A549 (cell line): ENCODE results near the gene RAMP1. TPM values are rescaled to one million over a fixed set of nuclear protein-coding genes. Genes with fewer than 3 reads are reported as not detected.
"Not testable (repeated sequence)": the region's sequence is repeated elsewhere in the genome, so short reads cannot be mapped to it uniquely, and the experiment has no call there.

Experiments
- ATAC-seq, 2 experiments: fragments of 200-7000 bp in 1 of 2; fragments of >200 bp in 1 of 2; cut with Nextera tagmentation in 1 of 2; cut with Tn5 transposase in 1 of 2; 3 replicates each; pipeline versions ENCODE4 v1.8.0 to v1.9.1; 2018 to 2020; ENCODE audit warnings: mild to moderate bottlenecking in 1 of 2, moderate library complexity in 1 of 2
- CTCF ChIA-PET: fragments of 300-600 bp; sonication (Branson Sonifier 250); formaldehyde crosslinking; extraction: SDS; loops from one replicate; lab custom pipeline; 2021; ENCODE audit warnings: antibody characterized with exemption, inconsistent platforms; lab: Yijun Ruan, JAX
- POLR2A ChIA-PET: fragments of 350-600 bp; formaldehyde crosslinking; extraction: SDS; loops from one replicate; lab custom pipeline; 2021; ENCODE audit warnings: antibody characterized with exemption, inconsistent platforms; lab: Yijun Ruan, JAX
- DNase-seq, 2 experiments: peaks; one replicate each; pipeline versions ENCODE4 v3.0.0 to v3.0.0-alpha.2; 2011 to 2016; ENCODE audit warnings: low read depth in 1 of 2, low spot score in 1 of 2
- FAIRE-seq: peaks from 2 replicates; lab custom pipeline; 2011; peaks lifted over from hg19 to GRCh38; lab: Jason Lieb, UNC
- H3K27ac ChIP-seq, 2 experiments: fragments of >200 bp; sonication (Bioruptor Twin); formaldehyde crosslinking; 3 replicates each; pipeline ENCODE4 v1.5.1; 2016 to 2017
- H3K4me1 ChIP-seq: fragments of >200 bp; sonication (Bioruptor Twin); formaldehyde crosslinking; 3 replicates; pipeline ENCODE4 v1.6.1; 2016
- H3K4me2 ChIP-seq: fragments of >200 bp; sonication (Bioruptor Twin); formaldehyde crosslinking; 3 replicates; pipeline ENCODE4 v1.6.1; 2016
- H3K4me3 ChIP-seq: fragments of >200 bp; sonication (Bioruptor Twin); formaldehyde crosslinking; 3 replicates; pipeline ENCODE4 v1.5.1; 2016
- H3K9me3 ChIP-seq: fragments of >200 bp; sonication (Bioruptor Twin); formaldehyde crosslinking; 3 replicates; pipeline ENCODE4 v1.6.1; 2016
- ATOH8 ChIP-seq: fragments of 250-450 bp; sonication (Bioruptor Pico); IDR thresholded peaks from 2 replicates; pipeline ENCODE4 v1.5.0; 2020; ENCODE audit warnings: low read depth, mild to moderate bottlenecking, moderate library complexity
- BCL3 ChIP-seq: fragments of >200 bp; sonication (Bioruptor Twin); formaldehyde crosslinking; IDR thresholded peaks from 3 replicates; pipeline ENCODE4 v1.6.1; 2016
- BHLHE40 ChIP-seq: IDR thresholded peaks from 2 replicates; pipeline ENCODE4 v1.6.1; 2012; ENCODE audit warnings: low read depth, low read length, inconsistent platforms
- CBX2 ChIP-seq: fragments of 200-600 bp; sonication (generic); IDR thresholded peaks from 2 replicates; pipeline ENCODE4 v1.6.1; 2016; ENCODE audit warnings: low read depth, mild to moderate bottlenecking, borderline replicate concordance
- CBX8 ChIP-seq: fragments of 200-600 bp; sonication (generic); IDR thresholded peaks from 2 replicates; pipeline ENCODE4 v1.6.1; 2016
- CHD2 ChIP-seq: fragments of 150-350 bp; IDR thresholded peaks from 2 replicates; pipeline ENCODE4 v1.6.1; 2014; ENCODE audit warnings: low read length; ENCODE audit not compliant: partially characterized antibody
- E2F6 ChIP-seq: IDR thresholded peaks from 2 replicates; pipeline ENCODE4 v1.6.1; 2012; ENCODE audit warnings: low read depth, borderline replicate concordance
- ELK1 ChIP-seq: fragments of 150-350 bp; IDR thresholded peaks from 2 replicates; pipeline ENCODE4 v1.6.1; 2014; ENCODE audit warnings: low read depth, mild to moderate bottlenecking, low read length
- FOSB ChIP-seq: fragments of 250-450 bp; sonication (Bioruptor Pico); IDR thresholded peaks from 2 replicates; pipeline ENCODE4 v1.5.0; 2020; ENCODE audit warnings: mild to moderate bottlenecking, moderate library complexity
- FOXS1 ChIP-seq: fragments of 250-450 bp; sonication (Bioruptor Pico); IDR thresholded peaks from 2 replicates; pipeline ENCODE4 v1.5.0; 2020; ENCODE audit warnings: mild to moderate bottlenecking, moderate library complexity
- HDAC2 ChIP-seq: fragments of 200-600 bp; sonication (generic); IDR thresholded peaks from 2 replicates; pipeline ENCODE4 v1.6.1; 2016
- HES2 ChIP-seq: fragments of >200 bp; sonication (Bioruptor Twin); formaldehyde crosslinking; IDR thresholded peaks from 2 replicates; pipeline ENCODE4 v1.6.1; 2016
- HEYL ChIP-seq: fragments of 250-450 bp; sonication (Bioruptor Pico); IDR thresholded peaks from 2 replicates; pipeline ENCODE4 v1.8.0; 2021; ENCODE audit warnings: mild to moderate bottlenecking, moderate library complexity
- HOXA7 ChIP-seq: fragments of 250-450 bp; sonication (Bioruptor Pico); IDR thresholded peaks from 2 replicates; pipeline ENCODE4 v1.5.0; 2020; ENCODE audit warnings: mild to moderate bottlenecking, moderate library complexity
- JUN ChIP-seq, 2 experiments: fragments of >200 bp; sonication (Bioruptor Twin); formaldehyde crosslinking; IDR thresholded peaks; 2 replicates in 1 of 2; 3 replicates in 1 of 2; pipeline ENCODE4 v1.6.1; 2016 to 2017
- MAFK ChIP-seq: fragments of 450-650 bp; IDR thresholded peaks from 2 replicates; pipeline ENCODE4 v1.6.1; 2014; ENCODE audit not compliant: partially characterized antibody
- NFE2L2 ChIP-seq: fragments of 150-350 bp; conservative IDR thresholded peaks from 2 replicates; pipeline ENCODE4 v1.6.1; 2014; ENCODE audit warnings: low read length
- PHF8 ChIP-seq: fragments of 200-600 bp; sonication (generic); IDR thresholded peaks from 2 replicates; pipeline ENCODE4 v1.6.1; 2016; ENCODE audit warnings: low read depth, mild to moderate bottlenecking, antibody characterized with exemption, moderate library complexity, borderline replicate concordance
- POLR2A ChIP-seq: IDR thresholded peaks from 2 replicates; pipeline ENCODE4 v1.6.1; 2012; ENCODE audit warnings: mild to moderate bottlenecking, low read length
- POLR2AphosphoS2 ChIP-seq: conservative IDR thresholded peaks from 2 replicates; pipeline ENCODE4 v1.6.1; 2012; ENCODE audit warnings: low read length, improper control_type of control experiment, inconsistent platforms
- RARB ChIP-seq: fragments of 250-450 bp; sonication (Bioruptor Pico); IDR thresholded peaks from 2 replicates; pipeline ENCODE4 v1.8.0; 2021; ENCODE audit warnings: mild to moderate bottlenecking, moderate library complexity
- RCOR1 ChIP-seq: fragments of 150-350 bp; IDR thresholded peaks from 2 replicates; pipeline ENCODE4 v1.6.1; 2014; ENCODE audit warnings: antibody characterized with exemption, low read length, low read depth
- SREBF2 ChIP-seq: fragments of 450-650 bp; IDR thresholded peaks from 2 replicates; pipeline ENCODE4 v1.6.1; 2014; ENCODE audit warnings: mild to moderate bottlenecking, moderate library complexity
- TP53 ChIP-seq: fragments of 250-450 bp; sonication (Bioruptor Pico); IDR thresholded peaks from 2 replicates; pipeline ENCODE4 v1.5.0; 2021; ENCODE audit warnings: mild to moderate bottlenecking, moderate library complexity
- ZFP36 ChIP-seq: fragments of 450-650 bp; IDR thresholded peaks from 2 replicates; pipeline ENCODE4 v1.6.1; 2014; ENCODE audit warnings: borderline replicate concordance; ENCODE audit not compliant: partially characterized antibody
- ZNF302 ChIP-seq: fragments of 250-450 bp; sonication (Bioruptor Pico); IDR thresholded peaks from 2 replicates; pipeline ENCODE4 v1.9.0; 2021; ENCODE audit warnings: inconsistent platforms, mild to moderate bottlenecking, moderate library complexity
- WGBS: methylation state at CpG from one replicate; pipeline ENCODE4 v1.1.6; 2017; ENCODE audit errors: missing lambda C conversion rate; 5-methylcytosine and 5-hydroxymethylcytosine counted together
- polyA plus RNA-seq, 4 experiments: library from polyadenylated mRNA; depleted of rRNA in 3 of 4; stranded (reverse); fragments of >200 nt; fragmentation: RNase III in 1 of 4; extraction: RNeasy Plus Mini Kit Qiagen cat#74134 plus additional on column Dnase treatment in 1 of 4; gene quantifications; 2 replicates in 3 of 4; 3 replicates in 1 of 4; pipeline ENCODE4 v1.2.3, GENCODE V29; 2011 to 2017
- TF ChIP-seq, protein P1 (sequence below): fragments of 250-450 bp; sonication (Bioruptor Pico); IDR thresholded peaks from 2 replicates; pipeline ENCODE4 v1.5.0; 2021; ENCODE audit warnings: mild to moderate bottlenecking, moderate library complexity, borderline replicate concordance

RAMP1 gene
- polyA plus RNA-seq, 2 of the 4 experiments (the other 2 are of a cell fraction), result not detected

DNA sequence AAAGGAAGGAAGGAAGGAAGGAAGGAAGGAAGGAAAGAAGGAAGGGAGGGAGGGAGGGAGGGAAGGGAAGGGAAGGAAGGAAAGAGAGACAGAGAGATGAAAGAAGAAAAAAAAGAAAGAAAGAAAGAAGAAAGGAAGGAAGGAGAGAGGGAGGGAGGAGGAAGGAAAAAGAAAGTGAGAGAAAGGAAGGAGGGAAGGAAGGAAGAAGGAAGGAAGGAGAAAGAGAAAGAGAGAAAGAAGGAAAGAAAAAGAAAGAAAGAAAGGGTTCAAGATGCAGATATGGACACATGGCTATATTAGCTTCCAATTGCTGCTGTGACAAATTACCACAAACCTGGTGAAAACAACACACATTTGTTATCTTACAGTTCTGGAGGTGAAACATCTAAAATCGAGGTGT lies 87.0 kb downstream of the RAMP1 start:
- CTCF ChIA-PET, result interaction anchor here (1.2 kb wide), 1 partner anchor 13 kb away, joined by 4 read pairs; no protein-coding TSS in a partner anchor
- Histone ChIP-seq H3K4me2 (no peak overlapping the region), H3K4me3 (no peak overlapping the region), H3K4me1 (no peaks in the 10 kb centered on the region), H3K27ac (no peak overlapping the region), H3K9me3 (peaks cover 12% of the 10 kb centered on the region; the same call in 2 of the 3 replicates)
- TF ChIP-seq CBX2, result no peak
- TF ChIP-seq HES2, result no peak
- TF ChIP-seq ZNF302 (CRISPR knock-in tag), result no peak
- TF ChIP-seq HOXA7 (CRISPR knock-in tag), result no peak
- TF ChIP-seq ELK1, result no peak
- no peak for TF ChIP-seq RCOR1
- TF ChIP-seq, protein P1, sequence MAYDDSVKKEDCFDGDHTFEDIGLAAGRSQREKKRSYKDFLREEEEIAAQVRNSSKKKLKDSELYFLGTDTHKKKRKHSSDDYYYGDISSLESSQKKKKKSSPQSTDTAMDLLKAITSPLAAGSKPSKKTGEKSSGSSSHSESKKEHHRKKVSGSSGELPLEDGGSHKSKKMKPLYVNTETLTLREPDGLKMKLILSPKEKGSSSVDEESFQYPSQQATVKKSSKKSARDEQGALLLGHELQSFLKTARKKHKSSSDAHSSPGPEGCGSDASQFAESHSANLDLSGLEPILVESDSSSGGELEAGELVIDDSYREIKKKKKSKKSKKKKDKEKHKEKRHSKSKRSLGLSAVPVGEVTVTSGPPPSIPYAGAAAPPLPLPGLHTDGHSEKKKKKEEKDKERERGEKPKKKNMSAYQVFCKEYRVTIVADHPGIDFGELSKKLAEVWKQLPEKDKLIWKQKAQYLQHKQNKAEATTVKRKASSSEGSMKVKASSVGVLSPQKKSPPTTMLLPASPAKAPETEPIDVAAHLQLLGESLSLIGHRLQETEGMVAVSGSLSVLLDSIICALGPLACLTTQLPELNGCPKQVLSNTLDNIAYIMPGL (CRISPR knock-in tag), result no peak
- no peak for TF ChIP-seq SREBF2
- TF ChIP-seq POLR2AphosphoS2, result no peak
- no peak for TF ChIP-seq FOXS1 (CRISPR knock-in tag)
- no peak for TF ChIP-seq RARB (CRISPR knock-in tag)
- WGBS, result 3% methylated on average over 1 of the region's 1 CpG
- DNase-seq (no peak), FAIRE-seq (no peak), ATAC-seq (no peak)
- POLR2A ChIA-PET, result no interaction called here

DNA sequence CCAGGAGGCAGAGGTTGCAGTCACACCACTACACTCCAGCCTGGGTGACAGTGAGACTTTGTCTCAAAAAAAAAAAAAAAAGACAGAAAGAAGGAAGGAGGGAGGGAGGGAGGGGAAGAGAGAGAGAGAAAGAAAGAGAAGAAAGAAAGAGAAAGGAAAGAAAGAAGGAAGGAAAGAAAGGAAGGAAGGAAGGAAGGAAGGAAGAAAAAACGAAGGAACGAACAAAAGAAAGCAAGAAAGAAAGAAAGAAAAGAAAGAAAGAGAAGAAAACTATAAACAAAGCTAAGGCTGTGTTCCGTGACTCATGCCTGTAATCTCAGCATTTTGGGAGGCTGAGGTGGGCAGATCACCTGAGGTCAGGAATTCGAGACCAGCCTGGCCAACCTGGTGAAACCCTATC lies 91.9 kb downstream of the RAMP1 start:
- WGBS, result 52% methylated on average over 4 of the region's 4 CpGs
- H3K27ac ChIP-seq, FAIRE-seq, ATAC-seq, POLR2A ChIA-PET, DNase-seq, H3K9me3 ChIP-seq, H3K4me3 ChIP-seq, CTCF ChIA-PET, H3K4me2 ChIP-seq, H3K4me1 ChIP-seq: not testable (repeated sequence)

GRCh38 chr2:237951878-237952277 lies 92.5 kb downstream of the RAMP1 start:
- CTCF ChIA-PET, result interaction anchor here (1.4 kb wide), 1 partner anchor 7 kb away, joined by 3 read pairs; no protein-coding TSS in a partner anchor
- TF ChIP-seq MAFK (peak; percentile 71), HDAC2 (no peak)
- no peak for DNase-seq
- no peak overlapping the region for H3K4me3 ChIP-seq
- 70% methylated on average over 3 of the region's 3 CpGs for WGBS
- H3K9me3 ChIP-seq, result no peaks in the 10 kb centered on the region
- no peak for ATAC-seq
- H3K4me1 ChIP-seq, result no peaks in the 10 kb centered on the region
- H3K4me2 ChIP-seq, result no peak overlapping the region
- no peak overlapping the region for H3K27ac ChIP-seq
- FAIRE-seq, result no peak
- POLR2A ChIA-PET, result no interaction called here

GRCh38 chr2:237952851-237953250 lies 93.4 kb downstream of the RAMP1 start:
- POLR2A ChIA-PET, result no interaction called here
- WGBS, result 52% methylated on average over 2 of the region's 2 CpGs
- H3K27ac ChIP-seq, result no peak overlapping the region
- H3K4me3 ChIP-seq, result no peak overlapping the region
- H3K4me1 ChIP-seq, result no peaks in the 10 kb centered on the region
- CTCF ChIA-PET, result interaction anchor here (1.4 kb wide), 1 partner anchor 8 kb away, joined by 3 read pairs; no protein-coding TSS in a partner anchor
- no peak for FAIRE-seq
- no peak for DNase-seq
- H3K4me2 ChIP-seq, result no peak overlapping the region
- no peaks in the 10 kb centered on the region for H3K9me3 ChIP-seq
- no peak for ATAC-seq
- TF ChIP-seq TP53 (CRISPR knock-in tag), result no peak
- TF ChIP-seq JUN (IDR thresholded peaks at IDR 0.05), result no peak
- TF ChIP-seq CBX2, result no peak
- TF ChIP-seq CHD2, result no peak
- TF ChIP-seq FOXS1 (CRISPR knock-in tag), result no peak
- no peak for TF ChIP-seq HOXA7 (CRISPR knock-in tag)
- TF ChIP-seq BCL3, result no peak
- TF ChIP-seq SREBF2, result no peak
- TF ChIP-seq ZFP36, result no peak
- TF ChIP-seq NFE2L2, result no peak
- no peak for TF ChIP-seq POLR2A
- TF ChIP-seq HEYL (CRISPR knock-in tag), result no peak
- no peak for TF ChIP-seq PHF8
- TF ChIP-seq FOSB (CRISPR knock-in tag), result no peak
- TF ChIP-seq BHLHE40, result no peak
- no peak for TF ChIP-seq CBX8
- no peak for TF ChIP-seq E2F6
- TF ChIP-seq ATOH8 (CRISPR knock-in tag), result no peak
